ENCODE results near the gene B3GALT5.

- TF ChIP-seq, protein P1, sequence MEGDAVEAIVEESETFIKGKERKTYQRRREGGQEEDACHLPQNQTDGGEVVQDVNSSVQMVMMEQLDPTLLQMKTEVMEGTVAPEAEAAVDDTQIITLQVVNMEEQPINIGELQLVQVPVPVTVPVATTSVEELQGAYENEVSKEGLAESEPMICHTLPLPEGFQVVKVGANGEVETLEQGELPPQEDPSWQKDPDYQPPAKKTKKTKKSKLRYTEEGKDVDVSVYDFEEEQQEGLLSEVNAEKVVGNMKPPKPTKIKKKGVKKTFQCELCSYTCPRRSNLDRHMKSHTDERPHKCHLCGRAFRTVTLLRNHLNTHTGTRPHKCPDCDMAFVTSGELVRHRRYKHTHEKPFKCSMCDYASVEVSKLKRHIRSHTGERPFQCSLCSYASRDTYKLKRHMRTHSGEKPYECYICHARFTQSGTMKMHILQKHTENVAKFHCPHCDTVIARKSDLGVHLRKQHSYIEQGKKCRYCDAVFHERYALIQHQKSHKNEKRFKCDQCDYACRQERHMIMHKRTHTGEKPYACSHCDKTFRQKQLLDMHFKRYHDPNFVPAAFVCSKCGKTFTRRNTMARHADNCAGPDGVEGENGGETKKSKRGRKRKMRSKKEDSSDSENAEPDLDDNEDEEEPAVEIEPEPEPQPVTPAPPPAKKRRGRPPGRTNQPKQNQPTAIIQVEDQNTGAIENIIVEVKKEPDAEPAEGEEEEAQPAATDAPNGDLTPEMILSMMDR (IDR thresholded peaks at IDR 0.05; ENCODE audit: borderline replicate concordance, extremely low read depth, low read length, poor library complexity, severe bottlenecking) = no peak
- TF ChIP-seq EZH2 (IDR thresholded peaks at IDR 0.05; ENCODE audit: borderline replicate concordance, low read depth, low read length, severe bottlenecking) = no peak
Observed at GRCh38 chr21:39602076-39602689, 10.6 kb upstream of the B3GALT5 start.

Measured in DND-41 (cell line).